Glutamatergic neuron (in vitro differentiated cells): ENCODE results near the gene PLCB4. TPM values are rescaled to one million over a fixed set of nuclear protein-coding genes. Genes with fewer than 3 reads are reported as not detected.
"Not testable (repeated sequence)": the region's sequence is repeated elsewhere in the genome, so short reads cannot be mapped to it uniquely, and the experiment has no call there.

Source experiments
- DNase-seq: peaks from one replicate; pipeline ENCODE4 v3.0.0; 2022
- H3K27ac Mint-ChIP-seq: one replicate; pipeline ENCODE4 v1.8.0; 2020; ENCODE audit warnings: mild to moderate bottlenecking, mixed read lengths, inconsistent platforms; ENCODE audit not compliant: unreplicated experiment
- H3K27me3 Mint-ChIP-seq: one replicate; pipeline ENCODE4 v1.8.0; 2020; ENCODE audit warnings: mild to moderate bottlenecking, moderate library complexity, mixed read lengths, inconsistent platforms; ENCODE audit not compliant: unreplicated experiment
- H3K36me3 Mint-ChIP-seq: one replicate; pipeline ENCODE4 v1.8.0; 2020; ENCODE audit warnings: mild to moderate bottlenecking, mixed read lengths, inconsistent platforms; ENCODE audit not compliant: unreplicated experiment
- H3K4me1 Mint-ChIP-seq: one replicate; pipeline ENCODE4 v1.8.0; 2020; ENCODE audit warnings: mild to moderate bottlenecking, low read depth, mixed read lengths, inconsistent platforms; ENCODE audit not compliant: unreplicated experiment
- H3K4me3 Mint-ChIP-seq: one replicate; pipeline ENCODE4 v1.8.0; 2020; ENCODE audit warnings: mild to moderate bottlenecking, mixed read lengths, inconsistent platforms; ENCODE audit not compliant: unreplicated experiment
- H3K9me3 Mint-ChIP-seq: one replicate; pipeline ENCODE4 v1.8.0; 2020; ENCODE audit warnings: mild to moderate bottlenecking, moderate library complexity, mixed read lengths, inconsistent platforms; ENCODE audit not compliant: unreplicated experiment
- total RNA-seq: library from RNA; stranded (reverse); fragmentation: NEBNext Ultra II Directional; extraction: Animal tissue kit (Norgen Biotek cat#: 25700); gene quantifications from one replicate; pipeline ENCODE4 v1.2.1, GENCODE V29; 2021; ENCODE audit not compliant: unreplicated experiment
- TF ChIP-seq, protein P1 (sequence below): fragments of 200-600 bp; sonication (generic); IDR thresholded peaks from one replicate; pipeline ENCODE4 v1.5.0; 2021; ENCODE audit not compliant: partially characterized antibody, unreplicated experiment

PLCB4 gene
- total RNA-seq, 1 donor from 2014 or later = 28.9 TPM

DNA sequence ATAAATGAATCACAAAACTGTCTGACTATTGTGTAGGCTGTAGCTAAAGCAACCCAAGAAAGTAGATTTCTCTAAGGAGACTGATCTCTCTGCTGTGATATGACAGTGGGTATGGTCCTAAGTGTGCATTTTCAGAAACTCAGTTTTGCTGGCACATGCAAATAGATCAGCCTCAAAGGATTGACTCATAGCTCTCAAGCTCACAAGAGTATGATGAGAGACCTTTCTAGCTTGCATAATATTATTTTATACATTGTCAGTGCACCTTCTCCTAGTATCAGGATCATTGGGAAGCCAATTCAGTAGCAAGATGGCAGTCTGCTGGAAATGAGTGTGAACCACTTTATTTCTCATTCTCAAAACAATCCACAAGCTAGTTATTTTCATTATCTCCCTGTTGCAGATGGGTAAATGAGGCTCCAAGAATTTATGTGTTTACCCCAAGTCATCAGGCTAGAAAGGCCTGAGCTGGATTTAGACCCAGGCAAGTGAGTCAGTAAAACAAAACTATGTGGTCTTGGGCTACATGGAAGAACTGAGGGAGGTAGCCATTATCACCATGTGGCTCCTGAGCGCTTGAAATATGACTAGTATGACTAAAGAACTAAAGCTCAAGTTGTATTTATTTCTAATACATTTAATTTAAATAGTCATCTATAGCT lies 27.9 kb upstream of the PLCB4 start:
- Mint-ChIP-seq H3K4me3 (no peak overlapping the region), H3K4me1 (peaks cover 3% of the 10 kb centered on the region), H3K9me3 (no peaks in the 10 kb centered on the region), H3K36me3 (no peaks in the 10 kb centered on the region), H3K27ac (no peak overlapping the region), H3K27me3 (no peaks in the 10 kb centered on the region)
- TF ChIP-seq, protein P1, sequence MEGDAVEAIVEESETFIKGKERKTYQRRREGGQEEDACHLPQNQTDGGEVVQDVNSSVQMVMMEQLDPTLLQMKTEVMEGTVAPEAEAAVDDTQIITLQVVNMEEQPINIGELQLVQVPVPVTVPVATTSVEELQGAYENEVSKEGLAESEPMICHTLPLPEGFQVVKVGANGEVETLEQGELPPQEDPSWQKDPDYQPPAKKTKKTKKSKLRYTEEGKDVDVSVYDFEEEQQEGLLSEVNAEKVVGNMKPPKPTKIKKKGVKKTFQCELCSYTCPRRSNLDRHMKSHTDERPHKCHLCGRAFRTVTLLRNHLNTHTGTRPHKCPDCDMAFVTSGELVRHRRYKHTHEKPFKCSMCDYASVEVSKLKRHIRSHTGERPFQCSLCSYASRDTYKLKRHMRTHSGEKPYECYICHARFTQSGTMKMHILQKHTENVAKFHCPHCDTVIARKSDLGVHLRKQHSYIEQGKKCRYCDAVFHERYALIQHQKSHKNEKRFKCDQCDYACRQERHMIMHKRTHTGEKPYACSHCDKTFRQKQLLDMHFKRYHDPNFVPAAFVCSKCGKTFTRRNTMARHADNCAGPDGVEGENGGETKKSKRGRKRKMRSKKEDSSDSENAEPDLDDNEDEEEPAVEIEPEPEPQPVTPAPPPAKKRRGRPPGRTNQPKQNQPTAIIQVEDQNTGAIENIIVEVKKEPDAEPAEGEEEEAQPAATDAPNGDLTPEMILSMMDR = no peak
- DNase-seq = no peak

DNA sequence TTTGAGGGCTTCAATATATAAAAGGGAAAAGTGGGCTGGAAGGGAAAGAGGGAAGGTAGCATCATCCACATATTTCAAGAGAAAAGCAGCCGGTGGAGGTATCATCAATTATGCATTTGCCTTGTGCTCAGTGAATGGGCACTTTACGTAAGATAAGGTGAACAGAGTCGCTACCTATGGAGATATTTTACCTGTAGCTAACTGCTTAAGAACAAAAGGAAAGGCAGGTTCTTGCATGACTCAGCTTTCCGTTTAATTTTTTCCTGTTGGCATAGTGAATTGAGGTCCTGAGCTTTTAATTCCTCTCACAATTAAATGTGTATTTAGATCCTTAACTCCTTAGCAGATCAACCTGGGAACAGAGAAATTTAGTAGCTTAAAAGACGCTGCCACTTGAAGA lies 25.5 kb upstream of the PLCB4 start:
- peaks cover 3% of the 10 kb centered on the region for H3K4me1 Mint-ChIP-seq
- TF ChIP-seq, protein P1 = no peak
- DNase-seq = no peak
- no peak overlapping the region for H3K27ac Mint-ChIP-seq
- peaks cover 11% of the 10 kb centered on the region for H3K36me3 Mint-ChIP-seq
- H3K4me3 Mint-ChIP-seq = no peak overlapping the region
- H3K27me3 Mint-ChIP-seq = peaks cover 3% of the 10 kb centered on the region
- no peaks in the 10 kb centered on the region for H3K9me3 Mint-ChIP-seq

DNA sequence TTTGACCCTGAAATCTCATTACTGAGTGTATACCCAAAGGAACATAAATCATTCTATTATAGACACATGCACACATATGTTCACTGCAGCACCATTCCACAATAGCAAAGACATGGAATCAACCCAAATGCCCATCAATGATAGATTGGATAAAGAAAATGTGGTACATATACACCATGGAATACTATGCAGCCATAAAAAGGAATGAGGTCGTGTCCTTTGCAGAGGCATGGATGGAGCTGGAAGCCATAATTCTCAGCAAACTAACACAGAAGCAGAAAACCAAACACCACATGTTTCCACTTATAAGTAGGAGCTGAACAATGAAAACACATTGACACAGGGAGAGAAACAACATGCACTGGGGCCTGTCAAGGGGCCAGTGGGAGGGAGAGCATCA lies 21.0 kb upstream of the PLCB4 start:
- not testable (repeated sequence) for H3K27ac Mint-ChIP-seq, H3K4me3 Mint-ChIP-seq, H3K27me3 Mint-ChIP-seq, H3K9me3 Mint-ChIP-seq, DNase-seq, H3K4me1 Mint-ChIP-seq
- H3K36me3 Mint-ChIP-seq = peaks cover 19% of the 10 kb centered on the region

DNA sequence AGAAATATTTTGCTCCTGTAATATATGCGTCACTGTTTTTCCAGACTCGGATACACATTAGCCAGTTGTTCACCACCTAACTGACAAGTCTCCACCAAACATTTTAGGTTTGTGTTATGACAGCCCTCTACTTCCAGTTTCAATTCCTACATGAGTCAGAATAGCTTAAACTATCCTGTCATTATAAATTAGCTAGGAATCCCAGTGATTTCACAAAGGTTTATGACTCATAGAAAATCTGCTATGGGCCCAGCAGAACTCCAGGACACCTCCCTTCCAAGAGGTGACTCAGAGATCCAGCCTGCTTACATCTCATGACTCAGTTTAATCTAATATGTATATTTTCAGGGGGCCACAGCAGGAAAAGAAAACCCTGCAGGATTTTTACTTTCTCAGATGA lies 17.4 kb upstream of the PLCB4 start:
- peaks cover 3% of the 10 kb centered on the region for H3K27me3 Mint-ChIP-seq
- peaks cover 3% of the 10 kb centered on the region for H3K9me3 Mint-ChIP-seq
- peaks cover 19% of the 10 kb centered on the region for H3K36me3 Mint-ChIP-seq
- TF ChIP-seq, protein P1 = no peak
- no peaks in the 10 kb centered on the region for H3K4me1 Mint-ChIP-seq
- no peak for DNase-seq
- H3K27ac Mint-ChIP-seq = no peak overlapping the region
- no peak overlapping the region for H3K4me3 Mint-ChIP-seq

DNA sequence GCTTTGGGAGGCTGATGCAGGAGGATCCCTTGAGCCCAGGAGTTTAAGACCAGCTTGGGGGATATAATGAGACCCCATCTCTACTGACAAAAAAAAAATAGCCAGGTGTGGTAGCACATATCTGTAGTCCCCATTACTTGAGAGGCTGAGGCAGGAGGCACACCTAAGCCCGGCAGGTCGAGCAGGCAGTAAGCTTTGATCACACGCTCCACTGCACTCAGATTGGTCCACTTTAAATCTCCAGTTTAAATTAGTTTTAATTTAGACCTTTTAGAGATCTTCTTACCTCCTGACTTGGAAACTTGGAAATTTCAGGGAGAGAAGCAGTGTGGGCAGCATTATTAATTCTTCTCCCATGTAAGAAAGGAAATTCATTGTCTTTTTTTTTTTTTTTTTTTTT lies 16.8 kb upstream of the PLCB4 start:
- no peaks in the 10 kb centered on the region for H3K4me1 Mint-ChIP-seq
- peaks cover 3% of the 10 kb centered on the region for H3K9me3 Mint-ChIP-seq
- TF ChIP-seq, protein P1 = no peak
- DNase-seq = no peak
- H3K27ac Mint-ChIP-seq = no peak overlapping the region
- H3K27me3 Mint-ChIP-seq = peaks cover 3% of the 10 kb centered on the region
- H3K4me3 Mint-ChIP-seq = no peak overlapping the region
- peaks cover 19% of the 10 kb centered on the region for H3K36me3 Mint-ChIP-seq
